WI38 (cell line): ENCODE measurements around the gene ERCC4.

Experiments
- H3K4me3 ChIP-seq: 2 replicates; pipeline ENCODE4 v1.5.1; 2011; ENCODE audit warnings: low read depth, mild to moderate bottlenecking, control low read depth, low read length
- CTCF ChIP-seq: IDR thresholded peaks from 2 replicates; pipeline ENCODE4 v1.5.1; 2012; ENCODE audit warnings: low read depth, mild to moderate bottlenecking, control low read depth, low read length

The ERCC4 gene

GRCh38 chr16:13911871-13912270, 8.1 kb upstream of the ERCC4 start:
- no peak overlapping the region for H3K4me3 ChIP-seq
- no peak for TF ChIP-seq CTCF

- TF ChIP-seq CTCF, result no peak
- H3K4me3 ChIP-seq, result no peak overlapping the region
Observed at GRCh38 chr16:13912891-13913290, 7.1 kb upstream of the ERCC4 start.

DNA sequence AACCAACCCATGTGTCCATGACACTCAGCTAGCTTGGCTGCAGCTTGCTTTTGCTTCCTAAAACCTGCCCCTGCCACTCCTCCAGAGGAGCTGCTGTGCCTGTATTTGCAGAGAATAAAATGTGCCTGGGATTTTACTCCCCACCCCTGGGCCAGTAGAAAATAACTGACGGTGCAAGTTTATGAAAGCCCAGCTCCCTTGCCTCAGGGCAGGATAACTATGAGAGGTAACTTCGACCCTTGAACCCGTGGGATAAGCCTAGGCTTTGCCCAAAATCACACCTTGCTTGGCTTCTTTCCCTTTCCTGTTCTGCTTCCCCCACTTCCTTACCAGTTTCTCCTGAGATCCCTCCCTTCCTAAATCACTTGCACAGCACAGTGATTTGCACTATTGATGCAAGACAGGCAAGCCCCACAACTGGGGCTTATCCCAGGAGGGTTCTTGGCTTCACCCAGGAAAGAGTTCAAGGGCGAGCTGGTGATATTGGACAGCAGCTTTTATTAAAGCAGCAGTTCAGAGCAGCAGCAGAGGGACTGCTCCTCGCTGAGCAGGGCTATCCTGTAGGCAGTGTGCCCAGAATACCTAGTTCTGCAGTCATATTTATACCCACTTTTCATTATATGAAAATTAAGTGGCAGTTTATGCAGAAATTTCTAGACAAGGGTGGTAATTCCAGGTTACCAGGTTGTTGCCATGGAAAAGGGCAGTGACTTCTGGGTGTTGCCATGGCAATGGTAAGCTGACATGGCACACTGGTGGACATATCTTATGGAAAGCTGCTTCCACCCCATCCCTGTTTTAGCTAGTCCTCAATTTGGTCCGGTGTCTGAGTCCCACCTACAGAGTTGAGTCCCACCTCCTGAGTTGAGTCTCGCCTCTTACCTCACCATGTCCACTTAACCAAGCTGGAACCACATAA, 6.3 kb upstream of the ERCC4 start:
- no peak for TF ChIP-seq CTCF
- H3K4me3 ChIP-seq, result no peak overlapping the region

DNA sequence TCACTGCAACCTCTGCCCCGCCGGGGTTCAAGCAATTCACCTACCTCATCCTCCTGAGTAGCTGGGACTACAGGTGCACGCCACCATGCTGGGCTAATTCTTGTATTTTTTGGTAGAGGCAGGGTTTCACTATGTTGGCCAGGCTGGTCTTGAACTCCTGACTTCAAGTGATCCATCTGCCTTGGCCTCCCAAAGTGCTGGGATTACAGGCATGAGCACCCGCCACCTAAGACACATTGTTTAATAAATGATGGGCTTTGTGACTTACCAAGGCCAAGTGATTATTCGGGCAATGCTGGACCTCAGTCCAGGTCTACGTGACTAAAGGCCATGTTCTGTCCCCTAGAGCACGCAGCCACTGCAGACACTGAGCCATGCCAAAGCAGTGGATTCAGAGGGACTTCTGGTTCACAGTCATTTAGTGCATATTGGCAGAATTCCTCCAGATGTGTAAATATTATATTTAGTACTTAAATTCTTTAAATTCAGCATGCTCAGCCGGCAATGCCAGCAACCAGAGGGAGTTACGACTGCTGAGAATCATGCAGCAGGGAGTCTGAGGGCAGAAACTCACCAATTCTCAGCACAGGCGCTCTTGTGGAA, 4.8 kb upstream of the ERCC4 start:
- no peak for TF ChIP-seq CTCF

GRCh38 chr16:13919330-13919682, 648 bp upstream of the ERCC4 start:
- peak overlapping the region; percentile 39; the same call in 1 of the 2 replicates for H3K4me3 ChIP-seq
- TF ChIP-seq CTCF, result no peak

More for the DNA sequence above, 4.8 kb upstream of the ERCC4 start:
- H3K4me3 ChIP-seq, result no peak overlapping the region

DNA sequence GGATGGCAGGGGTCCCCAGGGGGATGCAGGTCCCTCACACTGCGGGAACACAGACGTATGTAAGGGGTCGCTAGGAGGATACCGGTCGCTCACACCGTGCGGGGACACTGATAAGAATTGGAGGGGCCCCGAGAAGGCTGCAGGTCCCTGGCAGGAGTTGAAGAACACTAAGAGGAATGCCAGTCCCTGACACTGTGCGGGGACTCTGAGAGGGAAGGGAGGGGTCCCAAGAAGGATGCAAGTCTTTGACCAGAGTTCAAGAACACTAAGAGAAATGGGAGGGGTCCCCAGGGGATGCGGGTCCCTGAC, 510 bp downstream of the ERCC4 start:
- no peak for TF ChIP-seq CTCF
- peak overlapping the region; percentile 97 for H3K4me3 ChIP-seq

- no peak for TF ChIP-seq CTCF
- peak overlapping the region; percentile 97 for H3K4me3 ChIP-seq
Observed at GRCh38 chr16:13921328-13921727, 1.4 kb downstream of the ERCC4 start.
